HCT116 (cell line): Measurements from ENCODE around the gene ACBD4. TPM values are rescaled to one million over a fixed set of nuclear protein-coding genes. Genes with fewer than 3 reads are reported as not detected.

ENCODE experiments used
- ATF3 ChIP-seq: IDR thresholded peaks from 2 replicates; pipeline ENCODE4 v1.6.1; 2012
- CBX3 ChIP-seq: IDR thresholded peaks from 2 replicates; pipeline ENCODE4 v1.6.1; 2012; ENCODE audit warnings: low read depth
- EGR1 ChIP-seq: IDR thresholded peaks from 2 replicates; pipeline ENCODE4 v1.6.1; 2012; ENCODE audit warnings: low read depth
- ELF1 ChIP-seq: IDR thresholded peaks from 2 replicates; pipeline ENCODE4 v1.6.1; 2012; ENCODE audit warnings: low read depth, borderline replicate concordance
- EZH2phosphoT487 ChIP-seq: fragments of 200-600 bp; IDR thresholded peaks from 2 replicates; pipeline ENCODE4 v1.6.1; 2018; ENCODE audit warnings: antibody characterized with exemption, borderline replicate concordance
- MAX ChIP-seq: IDR thresholded peaks from 2 replicates; pipeline ENCODE4 v1.6.1; 2012
- POLR2AphosphoS5 ChIP-seq: IDR thresholded peaks from 2 replicates; pipeline ENCODE4 v1.6.1; 2011; ENCODE audit warnings: mild to moderate bottlenecking, low read depth, low read length, moderate library complexity
- REST ChIP-seq: IDR thresholded peaks from 2 replicates; pipeline ENCODE4 v1.6.1; 2012; ENCODE audit warnings: low read depth
- YY1 ChIP-seq: IDR thresholded peaks from 2 replicates; pipeline ENCODE4 v1.6.1; 2011; ENCODE audit warnings: low read length, low read depth, moderate library complexity, mild to moderate bottlenecking; ENCODE audit not compliant: insufficient replicate concordance; ENCODE audit errors: extremely low read depth
- ZBTB33 ChIP-seq: IDR thresholded peaks from 2 replicates; pipeline ENCODE4 v1.6.1; 2011; ENCODE audit warnings: mild to moderate bottlenecking, low read length, moderate library complexity; ENCODE audit not compliant: insufficient replicate concordance; ENCODE audit errors: extremely low read depth
- ZFX ChIP-seq: fragments of 450-650 bp; IDR thresholded peaks from 2 replicates; pipeline ENCODE4 v1.6.1; 2017
- ZNF274 ChIP-seq: fragments of 200-500 bp; sonication (Bioruptor generic); IDR thresholded peaks from 2 replicates; pipeline ENCODE4 v1.6.1; 2014; ENCODE audit warnings: mild to moderate bottlenecking, low read depth, low read length, inconsistent platforms
- total RNA-seq: library from RNA; stranded (reverse); gene quantifications from one replicate; pipeline ENCODE4 v1.2.1, GENCODE V29; 2021; ENCODE audit not compliant: unreplicated experiment

Gene ACBD4
- total RNA-seq, 1 experiment from 2014 or later = 13.6 TPM

- TF ChIP-seq ZBTB33 (no peak), MAX (peak; percentile 96), CBX3 (peak; percentile 87), POLR2AphosphoS5 (peak; percentile 47; the same call in 1 of the 2 replicates), ZFX (peak; percentile 63), REST (no peak), ELF1 (no peak), ZNF274 (no peak), EZH2phosphoT487 (no peak), EGR1 (no peak; the same call in 1 of the 2 replicates), YY1 (peak; percentile 73), ATF3 (no peak)
These were observed 12.2 kb downstream of the ACBD4 start (continued) for GRCh38 chr17:45147581-45148182.
